ENCODE data around the gene RIMBP2. TPM values are rescaled to one million over a fixed set of nuclear protein-coding genes. Genes with fewer than 3 reads are reported as not detected.

The RIMBP2 gene
- total and polyA plus RNA-seq, 9 of the 15 experiments (the other 6 are each of a cell fraction or from before 2014, with no cell fraction given) = not detected

DNA sequence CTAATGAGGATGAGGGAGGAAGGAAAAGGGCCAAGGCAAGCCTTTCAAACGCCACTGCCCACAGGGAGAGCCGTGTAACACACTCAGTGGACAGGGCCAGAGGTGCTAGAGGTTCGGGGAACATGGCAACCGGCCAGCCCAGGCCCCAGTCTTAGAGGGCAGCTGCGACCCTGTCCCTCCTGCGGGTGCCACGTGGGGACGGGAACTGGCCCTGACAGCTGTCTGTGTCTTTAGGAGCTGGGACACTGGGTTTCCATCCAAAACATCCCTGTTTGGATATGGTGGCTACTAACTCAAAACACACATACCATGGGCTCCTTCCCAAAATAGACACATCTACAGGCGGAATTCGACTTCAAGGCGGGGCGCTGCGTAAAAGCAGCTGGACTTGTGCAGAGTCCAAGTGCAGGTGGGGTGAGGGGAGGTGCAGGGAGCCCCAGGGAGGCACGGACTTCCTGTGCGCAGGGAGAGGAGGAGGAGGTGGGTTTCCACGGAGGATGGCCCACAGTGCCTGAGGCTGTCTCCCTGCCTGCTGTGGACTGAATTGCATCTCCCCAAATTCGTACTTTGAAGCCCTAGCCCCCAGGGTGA is 193.8 kb downstream of the RIMBP2 start (continued):
- TF ChIP-seq FOSL1 (tag; conservative IDR thresholded peaks at IDR 0.05) (no peak), GABPA (tag; conservative IDR thresholded peaks at IDR 0.05; ENCODE audit: low read depth) (no peak)
- TF ChIP-seq, protein P1, sequence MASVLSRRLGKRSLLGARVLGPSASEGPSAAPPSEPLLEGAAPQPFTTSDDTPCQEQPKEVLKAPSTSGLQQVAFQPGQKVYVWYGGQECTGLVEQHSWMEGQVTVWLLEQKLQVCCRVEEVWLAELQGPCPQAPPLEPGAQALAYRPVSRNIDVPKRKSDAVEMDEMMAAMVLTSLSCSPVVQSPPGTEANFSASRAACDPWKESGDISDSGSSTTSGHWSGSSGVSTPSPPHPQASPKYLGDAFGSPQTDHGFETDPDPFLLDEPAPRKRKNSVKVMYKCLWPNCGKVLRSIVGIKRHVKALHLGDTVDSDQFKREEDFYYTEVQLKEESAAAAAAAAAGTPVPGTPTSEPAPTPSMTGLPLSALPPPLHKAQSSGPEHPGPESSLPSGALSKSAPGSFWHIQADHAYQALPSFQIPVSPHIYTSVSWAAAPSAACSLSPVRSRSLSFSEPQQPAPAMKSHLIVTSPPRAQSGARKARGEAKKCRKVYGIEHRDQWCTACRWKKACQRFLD (CRISPR knock-in tag; IDR thresholded peaks at IDR 0.05) = no peak
- TF ChIP-seq, protein P2, sequence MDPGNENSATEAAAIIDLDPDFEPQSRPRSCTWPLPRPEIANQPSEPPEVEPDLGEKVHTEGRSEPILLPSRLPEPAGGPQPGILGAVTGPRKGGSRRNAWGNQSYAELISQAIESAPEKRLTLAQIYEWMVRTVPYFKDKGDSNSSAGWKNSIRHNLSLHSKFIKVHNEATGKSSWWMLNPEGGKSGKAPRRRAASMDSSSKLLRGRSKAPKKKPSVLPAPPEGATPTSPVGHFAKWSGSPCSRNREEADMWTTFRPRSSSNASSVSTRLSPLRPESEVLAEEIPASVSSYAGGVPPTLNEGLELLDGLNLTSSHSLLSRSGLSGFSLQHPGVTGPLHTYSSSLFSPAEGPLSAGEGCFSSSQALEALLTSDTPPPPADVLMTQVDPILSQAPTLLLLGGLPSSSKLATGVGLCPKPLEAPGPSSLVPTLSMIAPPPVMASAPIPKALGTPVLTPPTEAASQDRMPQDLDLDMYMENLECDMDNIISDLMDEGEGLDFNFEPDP (CRISPR knock-in tag; IDR thresholded peaks at IDR 0.05) = no peak

DNA sequence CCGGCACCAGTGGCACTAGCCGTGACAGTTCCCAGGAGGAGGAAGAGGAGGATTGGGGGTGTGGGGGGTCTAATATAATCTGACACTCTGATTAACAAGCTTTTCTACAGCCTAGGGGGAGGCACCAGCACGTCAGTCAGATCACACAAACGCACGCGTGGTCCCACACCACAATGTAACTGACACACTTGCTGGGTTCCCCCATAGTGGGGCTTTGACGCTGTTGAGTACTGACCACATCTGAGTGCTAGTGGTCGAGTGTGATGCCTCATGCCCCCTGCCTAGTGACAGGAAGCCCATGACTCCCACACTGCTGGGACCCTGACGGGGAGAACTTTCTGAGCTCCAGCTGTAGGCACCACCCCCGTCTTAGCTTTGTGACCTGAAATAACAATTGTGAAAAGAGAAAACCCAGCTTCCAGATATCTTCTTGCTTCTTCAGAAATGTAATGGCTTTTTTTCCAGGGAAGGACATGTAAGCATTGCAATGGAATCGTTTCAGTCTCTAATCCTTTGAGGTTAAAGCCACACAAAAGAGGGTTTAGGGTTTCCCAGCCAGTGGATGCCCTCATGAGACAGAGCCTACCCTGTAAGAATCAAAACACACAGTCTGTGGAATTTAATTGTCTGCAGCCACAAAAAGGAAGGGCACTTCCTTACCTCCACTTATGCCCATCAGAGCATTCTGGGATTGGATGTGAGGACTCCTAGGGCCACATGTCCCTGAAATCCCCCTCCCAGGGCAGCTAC is 194.5 kb downstream of the RIMBP2 start:
- H3K36me3 ChIP-seq (ENCODE audit: control insufficient read depth, insufficient read depth, low read length) = no peaks in the 10 kb centered on the region
- in situ Hi-C loops (cut with MboI) = no loop called here
- H3K4me3 ChIP-seq = no peak overlapping the region
- no peak overlapping the region for H3K27ac ChIP-seq (ENCODE audit: extremely low read depth, low read depth, low read length)
- intact Hi-C loops (cut with micrococcal nuclease) = no loop called here
- H3K9me1 ChIP-seq (ENCODE audit: control insufficient read depth, insufficient read depth, low read length) = peaks cover 5% of the 10 kb centered on the region
- no TSS peak for BruUV-seq (replicated peaks)
- no peak overlapping the region for H2AFZ ChIP-seq (ENCODE audit: low read depth, low read length)
- ATAC-seq (no peak), DNase-seq (ENCODE audit: extremely low read depth in 1 of 4, low spot score in 3 of 4) (no peak), FAIRE-seq (no peak)
- H3K79me2 ChIP-seq (ENCODE audit: control insufficient read depth, insufficient read depth, low read length) = no peaks in the 10 kb centered on the region
- TF ChIP-seq RFX1 (IDR thresholded peaks at IDR 0.05) = no peak
- TF ChIP-seq ZSCAN32 (CRISPR knock-in tag; IDR thresholded peaks at IDR 0.05) = no peak
- TF ChIP-seq ETS2 (tag; IDR thresholded peaks at IDR 0.05; ENCODE audit: borderline replicate concordance, poor library complexity, severe bottlenecking) = no peak
- TF ChIP-seq PCBP2 (IDR thresholded peaks at IDR 0.05; ENCODE audit: low read depth, low read length, poor library complexity, severe bottlenecking) = no peak
- no peak overlapping the region for H3K4me2 ChIP-seq (ENCODE audit: insufficient read depth, low read length)
- WGBS (ENCODE audit: insufficient coverage, low coverage, missing lambda C conversion rate) = 2% methylated on average over 11 of the region's 11 CpGs
- H3K9ac ChIP-seq (ENCODE audit: insufficient read depth in 1 of 2, low read depth in 2 of 2, low read length in 2 of 2) = no peak overlapping the region
- CTCF ChIA-PET (ENCODE audit: low intra/inter-chr PET ratio) = no interaction called here
- H3K4me1 ChIP-seq (replicated peaks in 1 of 2; ENCODE audit: control insufficient read depth in 2 of 2, insufficient read depth in 2 of 2, low read length in 2 of 2) = no peaks in the 10 kb centered on the region
- H3K27me3 ChIP-seq (ENCODE audit: control insufficient read depth in 2 of 2, insufficient read depth in 2 of 2, low read length in 2 of 2) = peaks cover 0 to 11% of the 10 kb centered on the region in 2 experiments; a peak in 1 of 5 replicates
- H4K20me1 ChIP-seq (replicated peaks; ENCODE audit: control insufficient read depth, insufficient read depth, low read length) = peaks cover 4% of the 10 kb centered on the region; the same call in 1 of the 2 replicates
- POLR2A ChIA-PET = no interaction called here
- no peaks in the 10 kb centered on the region for H3K9me3 ChIP-seq (replicated peaks; ENCODE audit: control insufficient read depth, insufficient read depth, low read depth, low read length)

All from K562 (cell line).